GM06990 (cell line): ENCODE results near the gene PSG3.
"Not testable (repeated sequence)": the region's sequence is repeated elsewhere in the genome, so short reads cannot be mapped to it uniquely, and the experiment has no call there.

Experiments used
- DNase-seq: peaks from one replicate; pipeline ENCODE4 v3.0.0-alpha.2; 2011; ENCODE audit not compliant: insufficient read length; ENCODE audit errors: extremely low read depth
- H3K27me3 ChIP-seq: replicated peaks from 2 replicates; pipeline ENCODE4 v1.6.0; 2011; ENCODE audit warnings: low read length; ENCODE audit not compliant: control insufficient read depth, insufficient read depth
- H3K36me3 ChIP-seq: 2 replicates; pipeline ENCODE4 v1.5.1; 2011; ENCODE audit warnings: low read length; ENCODE audit not compliant: control insufficient read depth, insufficient read depth
- H3K4me3 ChIP-seq: replicated peaks from 2 replicates; pipeline ENCODE4 v1.5.1; 2011; ENCODE audit warnings: low read depth, mild to moderate bottlenecking, control low read depth, low read length
- TF ChIP-seq, protein P1 (sequence below): IDR thresholded peaks from 2 replicates; pipeline ENCODE4 v1.5.1; 2011; ENCODE audit warnings: low read length, control low read depth, mild to moderate bottlenecking, inconsistent platforms; ENCODE audit not compliant: insufficient read depth, poor library complexity, severe bottlenecking

The PSG3 gene

GRCh38 chr19:42697884-42698283 lies 42.4 kb downstream of the PSG3 start:
- no peak overlapping the region for H3K4me3 ChIP-seq
- no peaks in the 10 kb centered on the region for H3K36me3 ChIP-seq
- H3K27me3 ChIP-seq, result no peaks in the 10 kb centered on the region
- TF ChIP-seq, protein P1, sequence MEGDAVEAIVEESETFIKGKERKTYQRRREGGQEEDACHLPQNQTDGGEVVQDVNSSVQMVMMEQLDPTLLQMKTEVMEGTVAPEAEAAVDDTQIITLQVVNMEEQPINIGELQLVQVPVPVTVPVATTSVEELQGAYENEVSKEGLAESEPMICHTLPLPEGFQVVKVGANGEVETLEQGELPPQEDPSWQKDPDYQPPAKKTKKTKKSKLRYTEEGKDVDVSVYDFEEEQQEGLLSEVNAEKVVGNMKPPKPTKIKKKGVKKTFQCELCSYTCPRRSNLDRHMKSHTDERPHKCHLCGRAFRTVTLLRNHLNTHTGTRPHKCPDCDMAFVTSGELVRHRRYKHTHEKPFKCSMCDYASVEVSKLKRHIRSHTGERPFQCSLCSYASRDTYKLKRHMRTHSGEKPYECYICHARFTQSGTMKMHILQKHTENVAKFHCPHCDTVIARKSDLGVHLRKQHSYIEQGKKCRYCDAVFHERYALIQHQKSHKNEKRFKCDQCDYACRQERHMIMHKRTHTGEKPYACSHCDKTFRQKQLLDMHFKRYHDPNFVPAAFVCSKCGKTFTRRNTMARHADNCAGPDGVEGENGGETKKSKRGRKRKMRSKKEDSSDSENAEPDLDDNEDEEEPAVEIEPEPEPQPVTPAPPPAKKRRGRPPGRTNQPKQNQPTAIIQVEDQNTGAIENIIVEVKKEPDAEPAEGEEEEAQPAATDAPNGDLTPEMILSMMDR, result no peak
- no peak for DNase-seq

DNA sequence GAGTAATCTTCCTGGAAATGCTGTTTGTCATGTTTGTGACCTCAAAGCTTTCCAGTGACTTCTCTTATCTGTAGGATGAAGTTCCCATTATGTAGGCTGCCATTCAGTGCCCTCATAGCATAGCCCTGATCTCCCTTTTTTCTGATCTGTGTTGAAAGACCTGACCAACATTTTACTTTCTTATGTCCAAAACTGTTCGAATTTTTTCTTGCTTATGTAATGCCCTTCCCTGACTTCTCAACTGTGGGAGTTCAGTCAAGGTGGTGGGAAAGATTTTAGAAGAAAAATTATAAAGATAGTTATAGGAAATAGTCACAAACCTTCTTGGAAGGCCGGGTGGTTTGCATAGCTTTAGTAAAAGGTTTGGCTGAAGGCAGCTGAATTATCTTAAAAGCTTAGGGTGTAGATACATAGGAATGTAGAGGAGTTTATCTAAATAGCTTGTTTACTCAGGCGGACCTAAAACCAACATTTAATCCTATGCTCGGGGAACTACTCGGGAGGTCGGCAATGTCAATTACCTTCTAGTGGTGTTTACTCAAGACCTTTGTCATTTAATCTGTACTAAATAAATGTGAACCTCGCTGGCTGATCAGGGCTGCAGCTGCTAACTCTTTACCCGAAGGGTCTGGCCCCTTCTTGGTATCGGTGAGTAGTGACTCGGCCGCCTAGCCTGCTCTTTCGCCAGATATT lies 44.3 kb downstream of the PSG3 start:
- no peak overlapping the region for H3K4me3 ChIP-seq
- H3K36me3 ChIP-seq, result no peaks in the 10 kb centered on the region
- TF ChIP-seq, protein P1, result no peak
- DNase-seq, result no peak
- H3K27me3 ChIP-seq, result no peaks in the 10 kb centered on the region

DNA sequence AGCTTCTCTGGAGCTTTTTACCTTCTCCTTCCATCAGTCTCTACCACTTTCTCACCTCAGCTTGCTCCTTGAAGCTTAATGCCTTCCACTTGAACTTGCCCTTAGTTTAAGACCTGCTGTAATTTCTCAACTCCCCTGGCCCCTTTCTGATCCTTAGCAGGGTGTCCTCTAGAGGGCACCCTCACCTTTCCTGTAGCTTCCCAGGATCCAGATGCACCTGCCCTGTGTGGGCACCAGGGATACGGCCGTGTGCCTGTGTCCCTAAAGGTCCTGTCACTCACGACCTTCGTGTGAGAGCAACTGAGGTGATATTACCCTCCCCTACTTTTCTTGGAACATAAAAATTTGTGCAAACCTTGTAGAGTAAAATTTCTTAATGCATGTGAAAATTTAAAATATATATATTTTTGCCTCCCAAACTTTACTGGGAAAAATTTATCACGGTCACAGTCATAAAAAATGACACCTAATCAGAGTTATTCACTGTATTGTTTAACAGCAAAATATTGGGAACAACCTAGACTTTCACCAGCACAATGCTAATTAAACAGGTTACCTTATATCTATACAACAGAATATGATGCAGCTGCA lies 46.4 kb downstream of the PSG3 start:
- DNase-seq, result no peak
- no peaks in the 10 kb centered on the region for H3K27me3 ChIP-seq
- H3K36me3 ChIP-seq, result no peaks in the 10 kb centered on the region
- TF ChIP-seq, protein P1, result peak; percentile 65
- no peak overlapping the region for H3K4me3 ChIP-seq

DNA sequence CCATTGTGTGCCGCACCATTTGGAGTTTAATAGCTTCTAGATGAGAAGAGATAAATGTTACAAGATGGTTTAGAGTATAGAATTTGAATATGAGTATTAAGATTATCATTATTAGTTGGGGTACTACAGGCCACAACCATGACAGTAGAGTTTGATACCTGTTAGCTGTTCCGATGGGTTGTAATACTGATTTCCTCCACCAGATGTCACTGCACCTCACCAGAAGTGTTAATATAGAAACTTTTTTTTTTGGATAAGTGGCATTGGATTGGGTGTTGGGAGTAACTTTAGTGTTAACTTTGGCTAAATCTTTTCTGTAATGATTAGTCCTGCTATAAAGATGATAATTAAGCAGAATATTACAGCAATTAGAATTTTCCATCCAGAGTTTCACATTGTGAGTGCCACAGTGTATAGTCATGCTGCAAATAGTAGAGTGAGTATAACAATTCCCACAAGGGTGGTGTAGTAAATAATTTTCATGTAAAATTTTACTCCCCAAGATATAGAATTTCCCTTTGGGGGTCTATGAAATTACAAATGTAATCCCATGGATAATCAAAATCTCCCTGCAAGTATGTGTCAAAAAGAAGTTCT lies 56.3 kb downstream of the PSG3 start:
- no peak for DNase-seq
- H3K36me3 ChIP-seq, result no peaks in the 10 kb centered on the region
- TF ChIP-seq, protein P1, result peak; percentile 73
- no peaks in the 10 kb centered on the region for H3K27me3 ChIP-seq
- no peak overlapping the region for H3K4me3 ChIP-seq

DNA sequence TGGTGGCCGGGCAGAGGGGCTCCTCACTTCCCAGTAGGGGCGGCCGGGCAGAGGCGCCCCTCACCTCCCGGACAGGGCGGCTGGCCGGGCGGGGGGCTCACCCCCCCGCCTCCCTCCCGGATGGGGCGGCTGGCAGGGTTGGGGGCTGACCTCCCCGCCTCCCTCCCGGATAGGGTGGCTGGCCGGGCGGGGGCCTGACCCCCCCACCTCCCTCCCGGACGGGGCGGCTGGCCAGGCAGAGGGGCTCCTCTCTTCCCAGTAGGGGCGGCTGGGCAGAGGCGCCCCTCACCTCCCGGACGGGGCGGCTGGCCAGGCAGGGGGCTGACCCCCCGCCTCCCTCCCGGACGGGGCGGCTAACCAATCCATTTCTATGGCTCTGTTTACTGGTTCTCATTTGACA lies 64.0 kb downstream of the PSG3 start:
- not testable (repeated sequence) for H3K36me3 ChIP-seq, DNase-seq, H3K4me3 ChIP-seq, H3K27me3 ChIP-seq

DNA sequence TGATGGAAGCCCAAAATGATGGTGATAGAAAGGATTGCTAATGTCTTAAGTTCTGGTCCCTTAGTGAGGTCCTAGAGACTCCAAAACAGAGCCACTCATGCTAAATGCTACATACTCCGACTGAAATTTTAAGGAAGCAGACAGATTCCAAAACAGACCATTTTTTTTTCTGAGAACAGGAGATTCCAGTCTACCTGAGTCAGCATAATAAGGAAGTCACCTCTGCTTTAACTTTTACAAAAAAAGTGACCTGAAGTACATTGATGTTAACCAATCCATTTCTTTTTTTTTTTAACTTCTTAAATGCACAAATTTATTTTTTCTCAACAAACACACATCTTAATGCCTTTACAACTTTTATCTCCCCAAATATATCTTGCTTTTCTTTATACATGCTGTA lies 65.7 kb downstream of the PSG3 start:
- H3K4me3 ChIP-seq, H3K36me3 ChIP-seq, DNase-seq, H3K27me3 ChIP-seq: not testable (repeated sequence)
